ENCODE measurements around the gene CCDC33. TPM values are rescaled to one million over a fixed set of nuclear protein-coding genes. Genes with fewer than 3 reads are reported as not detected.

CCDC33 gene
- total and polyA plus RNA-seq, 2 donors from 2014 or later: 0.63 TPM; not detected in 1

DNA sequence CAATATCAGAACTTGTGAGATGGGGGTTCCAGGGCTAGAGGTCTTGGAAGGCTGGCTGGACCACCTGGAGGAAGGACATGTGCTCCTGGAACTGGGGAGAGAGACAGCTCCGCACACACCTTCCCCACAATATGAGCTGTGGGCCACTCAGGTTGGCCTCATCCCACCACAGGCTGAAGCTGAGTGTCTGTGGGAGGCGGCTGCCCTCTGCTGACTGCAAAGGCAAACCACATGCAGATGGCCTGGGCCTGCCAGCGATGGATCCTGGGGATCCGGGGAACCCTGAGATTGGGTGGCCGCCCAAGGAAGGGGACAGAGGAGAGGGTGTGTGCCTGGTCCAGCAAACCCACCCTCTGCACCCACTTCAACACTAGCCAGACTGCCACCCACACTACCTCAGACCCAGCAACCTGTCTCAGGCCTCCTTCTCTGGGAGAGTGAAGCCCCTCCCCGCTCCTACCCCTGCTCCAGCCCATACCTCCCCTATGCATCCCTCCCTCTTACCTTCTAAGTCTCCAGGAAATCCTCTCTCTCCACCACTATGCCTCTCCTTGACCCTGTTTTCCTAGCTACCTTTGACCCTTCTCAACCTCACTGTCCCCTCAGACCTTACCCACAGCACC lies 86.5 kb downstream of the CCDC33 start:
- TF ChIP-seq, protein P1, sequence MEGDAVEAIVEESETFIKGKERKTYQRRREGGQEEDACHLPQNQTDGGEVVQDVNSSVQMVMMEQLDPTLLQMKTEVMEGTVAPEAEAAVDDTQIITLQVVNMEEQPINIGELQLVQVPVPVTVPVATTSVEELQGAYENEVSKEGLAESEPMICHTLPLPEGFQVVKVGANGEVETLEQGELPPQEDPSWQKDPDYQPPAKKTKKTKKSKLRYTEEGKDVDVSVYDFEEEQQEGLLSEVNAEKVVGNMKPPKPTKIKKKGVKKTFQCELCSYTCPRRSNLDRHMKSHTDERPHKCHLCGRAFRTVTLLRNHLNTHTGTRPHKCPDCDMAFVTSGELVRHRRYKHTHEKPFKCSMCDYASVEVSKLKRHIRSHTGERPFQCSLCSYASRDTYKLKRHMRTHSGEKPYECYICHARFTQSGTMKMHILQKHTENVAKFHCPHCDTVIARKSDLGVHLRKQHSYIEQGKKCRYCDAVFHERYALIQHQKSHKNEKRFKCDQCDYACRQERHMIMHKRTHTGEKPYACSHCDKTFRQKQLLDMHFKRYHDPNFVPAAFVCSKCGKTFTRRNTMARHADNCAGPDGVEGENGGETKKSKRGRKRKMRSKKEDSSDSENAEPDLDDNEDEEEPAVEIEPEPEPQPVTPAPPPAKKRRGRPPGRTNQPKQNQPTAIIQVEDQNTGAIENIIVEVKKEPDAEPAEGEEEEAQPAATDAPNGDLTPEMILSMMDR (IDR thresholded peaks at IDR 0.05; ENCODE audit: borderline replicate concordance, extremely low read depth, insufficient read depth): peak; percentile 86
- Histone ChIP-seq H3K36me3 (ENCODE audit: control insufficient read depth in 2 of 3, insufficient read depth in 3 of 3, low read length in 3 of 3) (no peaks in the 10 kb centered on the region), H3K27me3 (ENCODE audit: control insufficient read depth, insufficient read depth, low read length) (no peaks in the 10 kb centered on the region), H3K4me3 (ENCODE audit: low read length in 3 of 3) (no peak overlapping the region), H3K9me3 (ENCODE audit: control insufficient read depth in 2 of 3, insufficient read depth in 1 of 3, low read length in 3 of 3) (no peaks in the 10 kb centered on the region), H3K27ac (ENCODE audit: low read depth in 2 of 2, low read length in 2 of 2) (no peak overlapping the region), H3K9ac (ENCODE audit: low read length in 3 of 3) (no peak overlapping the region), H3K4me1 (ENCODE audit: control insufficient read depth in 2 of 3, insufficient read depth in 2 of 3, low read depth in 1 of 3, low read length in 3 of 3) (no peaks in the 10 kb centered on the region)
- DNase-seq (peak; percentile 68 to 88 (median 80)), FAIRE-seq (no peak)
- intact Hi-C loops (cut with DNase I): loop anchor here (5.0 kb wide), 2 partner anchors 195 to 350 kb away; no protein-coding TSS in a partner anchor

DNA sequence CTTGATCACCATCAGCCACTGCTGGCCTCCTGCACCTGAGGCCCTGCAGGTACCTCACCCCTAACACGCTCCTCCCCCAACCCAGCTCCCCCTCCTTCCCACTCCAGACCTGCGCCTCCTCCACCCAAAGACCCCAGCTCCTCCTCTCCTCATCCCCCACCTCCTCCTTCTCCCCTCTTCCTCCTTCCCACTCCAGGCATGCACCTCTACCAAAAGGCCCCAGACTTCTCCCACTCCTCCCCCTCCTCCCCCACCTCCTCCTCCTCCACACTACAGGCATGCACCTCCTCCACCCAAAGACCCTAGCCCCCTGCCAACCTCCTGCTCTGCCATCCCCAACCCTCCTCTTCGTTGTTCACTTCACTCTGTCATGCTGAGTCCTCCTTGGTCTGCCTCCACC lies 88.6 kb downstream of the CCDC33 start:
- Histone ChIP-seq H3K9ac (ENCODE audit: low read length in 3 of 3) (no peak overlapping the region), H3K4me3 (ENCODE audit: low read length in 3 of 3) (no peak overlapping the region), H3K36me3 (ENCODE audit: control insufficient read depth in 2 of 3, insufficient read depth in 3 of 3, low read length in 3 of 3) (no peaks in the 10 kb centered on the region), H3K27ac (ENCODE audit: low read depth in 2 of 2, low read length in 2 of 2) (no peak overlapping the region), H3K9me3 (ENCODE audit: control insufficient read depth in 2 of 3, insufficient read depth in 1 of 3, low read length in 3 of 3) (no peaks in the 10 kb centered on the region), H3K27me3 (ENCODE audit: control insufficient read depth, insufficient read depth, low read length) (no peaks in the 10 kb centered on the region), H3K4me1 (ENCODE audit: control insufficient read depth in 2 of 3, insufficient read depth in 2 of 3, low read depth in 1 of 3, low read length in 3 of 3) (no peaks in the 10 kb centered on the region)
- TF ChIP-seq, protein P1 (IDR thresholded peaks at IDR 0.05; ENCODE audit: borderline replicate concordance, extremely low read depth, insufficient read depth): no peak
- DNase-seq: no peak
- no peak for FAIRE-seq
- intact Hi-C loops (cut with DNase I): loop anchor here (5.0 kb wide), 2 partner anchors 197 to 352 kb away; no protein-coding TSS in a partner anchor

DNA sequence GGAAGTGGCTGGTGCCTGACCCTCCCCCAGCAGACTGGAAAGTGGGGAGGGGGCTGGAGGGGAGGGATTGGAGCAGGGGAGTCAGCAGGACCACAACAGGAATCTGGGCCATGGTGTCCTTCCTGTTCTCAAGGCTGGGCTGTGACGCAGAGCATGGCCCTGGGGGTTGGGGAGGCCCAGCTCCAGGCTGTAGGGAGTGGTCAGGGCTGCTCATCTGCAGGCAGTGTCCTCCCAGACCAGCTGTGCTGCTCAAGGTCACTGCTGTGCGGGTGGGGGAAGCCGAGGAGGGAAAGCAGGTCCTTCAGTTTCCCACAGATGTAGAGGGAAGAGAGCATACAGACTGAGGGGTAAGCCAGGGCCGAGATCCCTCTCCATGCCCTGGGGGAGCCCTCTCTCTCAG lies 90.6 kb downstream of the CCDC33 start:
- FAIRE-seq (no peak), DNase-seq (peak in 1 of 5 donors; percentile 45)
- no peaks in the 10 kb centered on the region for H3K36me3 ChIP-seq (ENCODE audit: control insufficient read depth in 2 of 3, insufficient read depth in 3 of 3, low read length in 3 of 3)
- no peak overlapping the region for H3K4me3 ChIP-seq (ENCODE audit: low read length in 3 of 3)
- intact Hi-C loops (cut with DNase I): no loop called here
- no peaks in the 10 kb centered on the region for H3K9me3 ChIP-seq (ENCODE audit: control insufficient read depth in 2 of 3, insufficient read depth in 1 of 3, low read length in 3 of 3)
- H3K4me1 ChIP-seq (ENCODE audit: control insufficient read depth in 2 of 3, insufficient read depth in 2 of 3, low read depth in 1 of 3, low read length in 3 of 3): no peaks in the 10 kb centered on the region
- H3K9ac ChIP-seq (ENCODE audit: low read length in 3 of 3): no peak overlapping the region
- H3K27me3 ChIP-seq (ENCODE audit: control insufficient read depth, insufficient read depth, low read length): no peaks in the 10 kb centered on the region
- TF ChIP-seq, protein P1 (IDR thresholded peaks at IDR 0.05; ENCODE audit: borderline replicate concordance, extremely low read depth, insufficient read depth): no peak
- no peak overlapping the region for H3K27ac ChIP-seq (ENCODE audit: low read depth in 2 of 2, low read length in 2 of 2)
